HepG2 (cell line): ENCODE data around the gene HS6ST1. TPM values are rescaled to one million over a fixed set of nuclear protein-coding genes. Genes with fewer than 3 reads are reported as not detected.
A peak's percentile ranks its signal among the peaks of the same experiment; 100 is the strongest.

Experiments
- ELK4 ChIP-seq: sonication (generic); formaldehyde crosslinking; IDR thresholded peaks from 2 replicates; pipeline ENCODE4 v1.9.0; 2021; ENCODE audit warnings: missing genetic modification reagents, borderline replicate concordance
- EP300 ChIP-seq, 3 experiments: sonication (generic) in 1 of 3; formaldehyde crosslinking in 1 of 3; IDR thresholded peaks; 2 replicates each; pipeline versions ENCODE4 v1.5.1 to v1.6.1; 2011 to 2020; ENCODE audit warnings: low read depth in 2 of 3, low read length in 2 of 3, borderline replicate concordance in 1 of 3, improper control_type of control experiment in 1 of 3, mild to moderate bottlenecking in 1 of 3, missing genetic modification reagents in 1 of 3, moderate library complexity in 1 of 3
- FIP1L1 ChIP-seq: fragments of 200-400 bp; formaldehyde crosslinking; IDR thresholded peaks from 2 replicates; pipeline ENCODE4 v1.6.1; 2018; ENCODE audit warnings: low read depth, mild to moderate bottlenecking, low read length, moderate library complexity, borderline replicate concordance; ENCODE audit not compliant: insufficient read depth
- KAT7 ChIP-seq: IDR thresholded peaks from 2 replicates; pipeline ENCODE4 v1.6.1; 2018; ENCODE audit warnings: borderline replicate concordance, missing compliant biosample characterization
- LRRFIP1 ChIP-seq: sonication (generic); formaldehyde crosslinking; conservative IDR thresholded peaks from 2 replicates; pipeline ENCODE4 v1.4.0; 2020; ENCODE audit warnings: missing genetic modification reagents
- MTA1 ChIP-seq: sonication (generic); formaldehyde crosslinking; IDR thresholded peaks from 2 replicates; pipeline ENCODE4 v1.4.0; 2020; ENCODE audit warnings: missing genetic modification reagents, mild to moderate bottlenecking, borderline replicate concordance
- NFE2L1 ChIP-seq: sonication (generic); formaldehyde crosslinking; IDR thresholded peaks from 2 replicates; pipeline ENCODE4 v1.4.0; 2020; ENCODE audit warnings: missing genetic modification reagents, mild to moderate bottlenecking, borderline replicate concordance
- PBX3 ChIP-seq: sonication (generic); formaldehyde crosslinking; IDR thresholded peaks from 2 replicates; pipeline ENCODE4 v1.8.1; 2023; ENCODE audit warnings: missing genetic modification reagents, inconsistent platforms, borderline replicate concordance
- PHB2 ChIP-seq: fragments of 450-650 bp; IDR thresholded peaks from 2 replicates; pipeline ENCODE4 v1.6.1; 2018; ENCODE audit not compliant: partially characterized antibody
- RELA ChIP-seq: sonication (generic); formaldehyde crosslinking; IDR thresholded peaks from 2 replicates; pipeline ENCODE4 v1.4.0; 2020; ENCODE audit warnings: missing genetic modification reagents
- SRSF4 ChIP-seq: fragments of 200-400 bp; formaldehyde crosslinking; IDR thresholded peaks from one replicate; pipeline ENCODE4 v1.6.1; 2018; ENCODE audit warnings: mild to moderate bottlenecking, low read depth, low read length, moderate library complexity; ENCODE audit not compliant: poor library complexity, severe bottlenecking
- TRAFD1 ChIP-seq: sonication (generic); formaldehyde crosslinking; IDR thresholded peaks from 2 replicates; pipeline ENCODE4 v1.5.1; 2020; ENCODE audit warnings: missing genetic modification reagents, mild to moderate bottlenecking, borderline replicate concordance
- ZBTB2 ChIP-seq: sonication (generic); formaldehyde crosslinking; IDR thresholded peaks from 2 replicates; pipeline ENCODE4 v1.8.0; 2022; ENCODE audit warnings: low read depth, missing genetic modification reagents
- ZNF276 ChIP-seq: sonication (generic); formaldehyde crosslinking; IDR thresholded peaks from 2 replicates; pipeline ENCODE4 v1.4.0; 2020; ENCODE audit warnings: mild to moderate bottlenecking, low read depth, missing genetic modification reagents
- ZNF570 ChIP-seq: sonication (generic); formaldehyde crosslinking; IDR thresholded peaks from 2 replicates; pipeline ENCODE4 v1.4.0; 2020; ENCODE audit warnings: mild to moderate bottlenecking, missing genetic modification reagents, borderline replicate concordance
- ZNF670 ChIP-seq: sonication (generic); formaldehyde crosslinking; IDR thresholded peaks from 2 replicates; pipeline ENCODE4 v1.8.0; 2022; ENCODE audit warnings: mild to moderate bottlenecking, missing genetic modification reagents, borderline replicate concordance
- ZNF878 ChIP-seq: sonication (generic); formaldehyde crosslinking; IDR thresholded peaks from 2 replicates; pipeline ENCODE4 v1.8.1; 2023; ENCODE audit warnings: mild to moderate bottlenecking, missing genetic modification reagents, moderate library complexity
- polyA plus RNA-seq, 8 experiments: library from polyadenylated mRNA; depleted of rRNA in 3 of 8; stranded (reverse) in 7 of 8; unstranded in 1 of 8; fragments of >200 nt; fragmentation: Illumina TruSeq in 4 of 8; extraction: Trizol in 4 of 8; gene quantifications; 2 replicates each; pipeline versions ENCODE4 v1.2.1 to v1.2.3, GENCODE V29; 2011 to 2016; ENCODE audit warnings: low read depth in 4 of 8, missing spikeins in 1 of 8, mixed read lengths in 1 of 8; ENCODE audit not compliant: insufficient read depth in 1 of 8
- total RNA-seq, 5 experiments: library from RNA; depleted of rRNA; stranded (reverse); fragments of >200 nt; fragmentation: Illumina TruSeq; extraction: Trizol; gene quantifications; 2 replicates each; pipeline ENCODE4 v1.2.3, GENCODE V29; 2016; ENCODE audit warnings: low read depth in 1 of 5

Gene HS6ST1
- total and polyA plus RNA-seq, 2 of the 13 experiments (the other 11 are each of a cell fraction or from before 2014, with no cell fraction given), result 34.5 to 84.6 TPM

- no peak for TF ChIP-seq ELK4 (CRISPR knock-in tag)
- no peak for TF ChIP-seq PBX3
- TF ChIP-seq EP300 (IDR thresholded peaks at IDR 0.05; ENCODE audit: low read depth in 2 of 2, low read length in 2 of 2), result no peak
- no peak for TF ChIP-seq EP300 (CRISPR knock-in tag; IDR thresholded peaks at IDR 0.05; ENCODE audit: borderline replicate concordance)
- no peak for TF ChIP-seq TRAFD1
- TF ChIP-seq ZNF670 (CRISPR knock-in tag), result no peak
- TF ChIP-seq RELA (CRISPR knock-in tag), result no peak
- TF ChIP-seq FIP1L1, result no peak
- TF ChIP-seq PHB2, result no peak
- TF ChIP-seq ZNF878 (CRISPR knock-in tag), result no peak
- no peak for TF ChIP-seq ZBTB2 (CRISPR knock-in tag)
- TF ChIP-seq KAT7 (CRISPR knock-in tag), result 0 out of 2 replicates have a peak, but pooled peaks have one; percentile 13
- TF ChIP-seq ZNF276 (CRISPR knock-in tag), result no peak
- no peak for TF ChIP-seq ZNF570 (CRISPR knock-in tag)
- TF ChIP-seq MTA1, result peak; percentile 57; the same call in 1 of the 2 replicates
- no peak for TF ChIP-seq NFE2L1 (CRISPR knock-in tag)
- TF ChIP-seq LRRFIP1, result no peak
- TF ChIP-seq SRSF4, result no peak
Measured at GRCh38 chr2:128315122-128315828, 3.4 kb downstream of the HS6ST1 start (continued).
